ENCODE measurements around the gene EML4. TPM values are rescaled to one million over a fixed set of nuclear protein-coding genes. Genes with fewer than 3 reads are reported as not detected.
"Not testable (repeated sequence)": the region's sequence is repeated elsewhere in the genome, so short reads cannot be mapped to it uniquely, and the experiment has no call there.

Gene EML4
- polyA plus RNA-seq, 3 donors: 101 to 127 (median 123) TPM

DNA sequence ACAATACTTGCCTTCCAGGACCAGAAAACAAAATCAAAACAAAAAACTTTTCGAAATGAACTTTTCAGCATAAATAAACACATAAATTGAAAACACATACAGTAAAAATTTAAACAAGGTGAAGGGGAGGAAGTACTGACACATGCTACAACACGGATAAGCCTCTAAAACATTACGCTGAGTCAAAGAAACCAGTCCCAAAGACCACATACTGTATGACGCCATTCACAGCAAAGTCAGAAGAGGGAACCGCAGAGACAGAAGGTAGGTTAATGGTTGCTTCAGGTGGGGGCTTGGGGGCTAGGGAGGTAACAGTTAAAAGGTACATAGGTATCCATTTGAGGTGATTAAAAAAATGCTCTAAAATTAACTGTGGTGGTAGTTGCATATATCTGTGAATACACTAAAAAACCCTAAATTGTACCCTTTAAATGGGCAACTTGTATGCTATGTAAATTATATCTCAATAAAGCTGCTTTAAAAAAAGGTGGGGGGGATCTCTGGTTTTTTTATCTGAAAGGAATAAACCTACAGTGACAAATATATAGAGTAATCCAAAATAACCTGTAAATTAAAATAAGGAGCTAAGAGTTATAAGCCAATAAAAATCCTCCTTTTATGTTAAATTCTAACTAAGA lies 184.8 kb downstream of the EML4 start:
- no peak for DNase-seq (ENCODE audit: extremely low read depth in 1 of 11, low read depth in 9 of 11, low spot score in 4 of 11)

DNA sequence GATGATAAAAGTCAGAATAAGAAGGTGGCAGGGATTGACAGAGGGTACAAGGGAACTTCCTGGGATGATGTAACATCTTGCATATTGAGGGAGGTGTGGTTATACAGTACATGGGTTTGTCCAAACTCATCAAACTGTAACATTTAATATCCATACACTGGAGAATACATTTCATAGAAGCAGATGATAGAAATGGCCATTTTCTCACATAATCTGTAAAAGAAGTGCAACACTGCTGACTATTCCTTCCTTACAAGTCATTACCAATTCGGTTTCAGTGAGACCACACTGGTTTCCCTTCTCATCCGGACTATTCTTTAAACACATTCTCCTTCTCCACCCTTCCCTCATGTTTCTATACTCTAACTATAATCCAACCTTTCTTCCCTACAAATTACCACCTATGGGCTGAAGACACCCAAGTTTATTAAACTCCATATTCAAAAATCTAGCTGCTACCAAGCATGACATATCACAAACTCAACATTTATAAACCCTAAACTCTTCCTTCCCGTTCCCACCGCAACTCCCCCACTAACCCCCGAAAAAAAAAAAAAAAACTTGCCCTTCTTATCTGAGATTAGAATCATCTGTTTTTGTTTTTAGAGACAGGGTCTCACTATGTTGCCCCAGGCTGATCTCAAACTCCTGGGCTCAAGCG lies 190.3 kb downstream of the EML4 start:
- DNase-seq (ENCODE audit: extremely low read depth in 1 of 11, low read depth in 9 of 11, low spot score in 4 of 11): no peak

DNA sequence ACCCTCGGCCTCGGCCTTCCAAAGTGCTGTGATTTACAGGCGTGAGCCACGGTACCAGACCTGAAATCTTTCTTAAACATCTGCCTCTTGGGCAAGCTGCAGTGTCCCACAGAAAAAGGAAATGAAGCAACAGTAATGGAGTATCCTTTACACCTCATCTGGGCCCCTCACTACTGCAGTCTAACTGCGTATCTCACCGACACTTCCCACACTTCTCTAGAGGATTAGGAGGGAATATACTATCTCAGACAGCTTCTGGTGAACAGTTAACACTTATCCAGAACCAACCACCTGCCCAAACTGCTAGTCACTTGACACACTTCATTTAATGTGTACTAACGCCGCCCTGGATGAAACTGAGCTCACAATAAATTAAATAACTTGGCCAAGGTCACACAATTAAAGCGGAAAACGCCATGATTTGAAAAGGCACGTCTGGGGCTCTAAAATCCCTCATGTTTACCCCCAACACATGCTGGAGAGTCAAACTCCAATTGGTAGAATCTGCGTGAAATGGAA lies 190.9 kb downstream of the EML4 start:
- DNase-seq (ENCODE audit: extremely low read depth in 1 of 11, low read depth in 9 of 11, low spot score in 4 of 11): peak in 1 of 11 donors; percentile 25

DNA sequence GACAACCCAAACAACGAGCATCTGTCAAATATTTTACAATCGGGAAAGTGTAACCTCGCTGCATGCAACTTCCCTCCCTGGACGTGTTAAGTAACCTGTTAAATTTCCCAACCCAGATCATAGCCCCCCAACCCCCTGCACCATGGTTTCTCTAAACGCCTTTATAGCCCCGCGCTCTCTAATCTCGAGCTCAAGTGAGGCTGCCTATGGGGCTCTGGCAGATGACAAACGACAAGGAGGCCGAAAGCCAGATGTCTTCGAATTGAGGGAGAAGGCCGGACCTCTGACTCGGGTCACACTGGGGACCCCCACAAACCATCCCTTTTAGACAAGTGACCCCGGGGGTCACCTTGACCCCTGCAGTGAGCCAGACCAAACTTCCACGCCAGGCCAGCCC lies 191.3 kb downstream of the EML4 start:
- DNase-seq (ENCODE audit: extremely low read depth in 1 of 11, low read depth in 9 of 11, low spot score in 4 of 11): no peak

DNA sequence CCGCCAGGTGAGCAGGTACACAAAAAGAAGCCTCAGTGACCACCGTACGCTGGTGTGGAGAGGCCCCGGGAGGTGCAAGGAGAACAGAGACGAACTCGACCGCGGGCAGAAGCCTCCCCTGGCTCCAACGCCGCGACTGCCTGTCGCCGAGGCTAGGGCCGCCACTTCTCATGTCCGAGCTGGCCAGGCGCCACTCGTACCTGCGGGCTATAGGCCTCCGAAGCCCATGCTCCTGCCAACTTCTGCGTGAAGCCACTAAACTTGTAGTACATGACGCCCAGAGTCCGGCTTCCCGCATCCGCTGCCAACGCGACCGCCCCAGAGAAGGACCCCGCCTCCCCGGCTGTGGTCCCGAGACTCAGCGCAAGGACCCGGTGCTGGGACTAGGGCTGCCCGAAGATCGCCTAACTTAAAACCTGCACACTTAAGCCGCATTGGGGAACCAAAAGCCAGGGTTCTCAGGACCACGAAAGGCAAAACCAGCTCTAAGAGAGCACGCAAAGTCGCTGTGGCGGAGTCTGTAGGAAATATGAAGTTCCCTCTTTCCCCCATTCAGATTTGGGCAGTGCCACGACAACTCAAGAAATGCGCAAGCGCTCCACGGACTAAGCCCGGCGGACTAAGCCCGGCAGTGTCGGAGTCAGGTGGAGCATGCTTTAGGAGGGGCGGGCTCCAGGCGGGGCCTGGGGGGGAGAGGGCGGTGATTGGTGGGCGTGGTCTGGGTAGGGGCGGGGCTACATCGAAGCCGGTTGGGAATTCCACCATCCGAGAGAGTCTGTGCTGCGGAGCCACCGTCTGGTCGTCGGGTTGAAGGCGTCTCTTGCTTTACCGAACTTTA lies 192.0 kb downstream of the EML4 start, which contains the start of gene COX7A2L:
TSS of gene COX7A2L (minus strand) at position 328 of the 838 bp plus-strand sequence. CDS start at position 272, 56 bp downstream.
- peak; percentile 90 to 97 (median 95) for DNase-seq (ENCODE audit: extremely low read depth in 1 of 11, low read depth in 9 of 11, low spot score in 4 of 11)

DNA sequence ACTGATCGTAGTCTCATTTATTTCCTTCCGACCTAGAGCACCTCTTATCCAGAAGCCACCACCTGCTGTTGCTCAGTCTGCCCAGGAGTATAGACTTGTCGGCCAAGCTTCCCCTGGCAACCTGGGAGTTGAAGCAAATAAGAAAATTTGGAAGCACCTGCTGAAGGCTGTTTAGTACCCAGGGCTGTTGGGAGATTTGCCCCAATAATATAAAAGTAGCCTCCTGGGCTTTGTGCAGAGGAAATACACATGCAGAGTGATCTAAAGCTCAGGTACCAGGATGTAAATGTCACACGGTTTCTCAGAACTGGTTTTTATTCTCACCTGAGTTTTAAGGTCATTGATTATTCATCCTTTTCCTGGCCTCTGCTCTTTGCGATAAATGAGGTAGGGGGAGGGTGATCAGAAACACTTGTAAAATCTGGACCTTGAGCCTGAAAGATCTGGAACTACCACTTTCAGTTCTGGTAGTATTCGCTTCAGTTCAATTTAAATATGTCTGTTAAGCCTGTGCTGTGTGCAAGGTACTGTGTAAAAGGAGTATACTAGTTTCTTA lies 192.7 kb downstream of the EML4 start:
- DNase-seq (ENCODE audit: extremely low read depth in 1 of 11, low read depth in 9 of 11, low spot score in 4 of 11): no peak

DNA sequence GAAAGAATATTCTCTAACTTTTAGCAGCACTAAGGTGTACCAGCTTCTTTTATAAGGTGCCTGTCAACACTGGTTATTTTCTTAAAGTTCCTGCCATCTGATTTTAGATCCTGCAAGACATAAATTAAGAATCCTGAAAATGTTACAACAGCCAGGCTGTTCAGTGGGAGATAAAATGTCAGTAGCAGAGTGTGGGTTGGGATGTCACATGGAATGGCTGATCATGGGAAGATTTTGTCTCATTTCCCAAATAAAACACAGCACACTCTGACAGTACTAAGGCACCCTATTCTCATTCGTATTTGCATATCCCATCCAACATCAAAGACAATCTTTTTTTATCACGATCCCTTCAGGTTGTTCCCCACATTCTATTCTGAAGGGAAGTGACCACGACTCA lies 194.3 kb downstream of the EML4 start:
- DNase-seq (ENCODE audit: extremely low read depth in 1 of 11, low read depth in 9 of 11, low spot score in 4 of 11): no peak

DNA sequence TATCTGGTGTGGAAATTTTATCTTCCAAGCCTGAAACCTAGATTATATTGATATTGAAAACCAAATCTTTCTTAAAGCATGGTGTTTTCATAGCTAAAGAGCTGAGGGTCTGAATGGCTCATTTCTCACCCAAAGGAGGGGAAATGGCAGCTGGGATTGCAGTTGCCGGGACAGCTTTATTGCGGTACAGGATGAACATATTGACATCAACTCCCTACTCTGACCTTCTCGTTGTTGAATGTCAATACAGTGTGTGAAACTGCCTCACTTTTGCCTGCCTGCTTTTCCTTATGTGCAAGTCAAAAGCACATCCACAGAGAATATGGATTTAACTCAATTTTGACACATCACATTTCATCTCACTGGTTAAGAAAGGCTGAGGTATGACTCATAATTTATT lies 195.5 kb downstream of the EML4 start:
- DNase-seq (ENCODE audit: extremely low read depth in 1 of 11, low read depth in 9 of 11, low spot score in 4 of 11): no peak

DNA sequence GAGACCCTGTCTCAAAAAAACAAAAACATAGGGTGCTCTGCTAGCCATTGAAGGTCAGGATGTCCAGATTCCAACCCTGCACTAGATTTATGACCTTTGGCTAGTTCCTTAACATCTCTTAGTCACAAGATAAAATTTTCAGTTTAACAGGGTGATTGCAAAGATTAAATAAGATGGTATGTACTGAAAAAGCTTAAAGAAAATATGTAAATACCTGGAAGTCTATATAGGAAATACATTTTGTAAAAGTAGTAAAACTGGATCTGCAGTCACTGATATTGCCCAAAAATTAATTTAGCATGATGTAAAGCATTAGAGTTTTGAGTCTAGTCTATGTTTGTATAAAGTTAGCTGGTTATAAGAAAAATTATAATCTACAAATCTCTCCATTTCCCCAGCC lies 197.3 kb downstream of the EML4 start:
- DNase-seq (ENCODE audit: extremely low read depth in 1 of 11, low read depth in 9 of 11, low spot score in 4 of 11): no peak

DNA sequence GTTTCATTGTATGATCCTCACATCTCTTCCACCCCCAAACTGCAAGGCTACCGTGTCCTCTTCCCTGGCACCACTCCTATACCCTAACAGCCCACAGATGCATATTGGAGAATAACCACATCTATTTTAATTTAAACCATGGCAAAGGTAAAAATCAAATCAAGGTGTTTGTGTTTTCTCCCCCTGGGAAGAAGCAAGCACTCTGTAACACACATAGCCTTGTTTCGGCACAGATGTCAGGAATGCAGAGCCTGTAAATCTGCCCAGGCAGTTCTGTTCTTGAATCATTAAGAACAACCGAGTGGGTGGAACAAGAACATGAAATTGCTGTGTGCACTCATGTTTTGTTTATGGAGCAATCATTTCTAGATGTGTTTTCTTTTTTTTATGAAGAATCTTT lies 198.7 kb downstream of the EML4 start:
- DNase-seq (ENCODE audit: extremely low read depth in 1 of 11, low read depth in 9 of 11, low spot score in 4 of 11): peak in 2 of 11 donors; percentile 60 to 71

DNA sequence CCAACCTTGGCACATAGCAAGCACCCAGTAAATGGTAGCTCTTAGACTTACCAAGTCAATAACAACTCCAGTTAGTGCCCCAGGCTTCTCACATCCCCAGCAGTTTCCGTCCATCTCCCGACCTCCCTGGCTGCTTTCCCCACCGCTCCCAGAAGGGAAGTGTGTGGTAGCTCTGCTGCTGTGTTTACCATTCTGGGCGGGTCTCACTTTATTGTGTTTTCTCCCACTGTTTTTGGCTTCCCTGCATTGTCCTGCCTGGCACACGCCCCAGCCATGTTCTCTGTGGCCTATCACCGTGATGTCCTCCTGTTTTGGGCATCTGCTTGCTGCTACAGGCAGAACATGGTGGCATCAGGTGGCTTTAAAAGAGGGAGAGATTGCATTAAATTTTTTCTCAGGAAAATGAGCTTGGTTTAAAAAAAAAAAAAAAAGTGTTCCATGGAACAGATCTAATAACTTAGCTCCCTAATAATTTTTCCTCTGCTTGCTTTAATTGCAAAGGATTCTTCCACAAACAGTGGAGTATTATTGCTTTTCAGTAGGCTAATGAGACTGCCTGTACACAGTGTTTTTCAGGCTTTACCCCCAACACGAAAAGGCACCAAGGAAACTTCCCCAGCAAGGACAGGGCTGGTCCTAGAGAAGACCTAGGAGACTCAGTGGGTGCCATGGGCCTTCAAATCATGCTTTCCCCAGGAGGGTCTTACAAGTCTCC lies 199.8 kb downstream of the EML4 start:
- DNase-seq (ENCODE audit: extremely low read depth in 1 of 11, low read depth in 9 of 11, low spot score in 4 of 11): no peak

DNA sequence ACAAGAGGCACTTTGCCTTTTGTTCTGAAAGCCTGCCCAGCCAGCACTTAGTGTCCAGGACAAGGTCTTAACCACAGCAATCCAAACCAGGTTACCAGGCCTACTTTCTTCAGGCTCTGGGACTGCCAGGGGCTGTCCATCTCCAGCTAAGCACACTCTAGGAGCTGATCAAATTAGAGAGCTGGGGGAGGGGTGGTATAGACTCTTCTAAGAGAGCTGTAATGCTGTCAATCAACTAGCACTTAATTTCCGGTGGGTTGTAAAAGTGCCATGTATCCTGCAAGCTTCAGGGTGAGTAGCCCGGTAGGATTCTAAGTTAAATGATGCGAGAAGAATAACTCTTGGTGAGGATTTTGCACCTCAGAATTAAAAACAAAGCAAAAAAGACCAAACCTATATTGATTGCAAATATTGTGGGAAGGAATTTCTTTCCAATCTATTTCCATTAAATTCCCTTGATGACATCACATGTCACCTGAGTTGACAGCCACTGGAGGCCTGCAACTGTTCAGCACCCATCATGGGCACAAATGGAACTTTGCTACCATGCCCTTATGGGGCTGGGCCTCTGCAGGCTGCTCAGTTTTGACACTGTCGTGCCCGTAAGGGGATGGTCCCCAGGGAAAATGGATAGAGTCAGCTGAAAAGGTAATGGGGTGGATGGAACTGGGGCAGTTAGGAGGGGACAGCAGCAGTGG lies 200.5 kb downstream of the EML4 start:
- peak; percentile 67 to 96 (median 88) for DNase-seq (ENCODE audit: extremely low read depth in 1 of 11, low read depth in 9 of 11, low spot score in 4 of 11)

DNA sequence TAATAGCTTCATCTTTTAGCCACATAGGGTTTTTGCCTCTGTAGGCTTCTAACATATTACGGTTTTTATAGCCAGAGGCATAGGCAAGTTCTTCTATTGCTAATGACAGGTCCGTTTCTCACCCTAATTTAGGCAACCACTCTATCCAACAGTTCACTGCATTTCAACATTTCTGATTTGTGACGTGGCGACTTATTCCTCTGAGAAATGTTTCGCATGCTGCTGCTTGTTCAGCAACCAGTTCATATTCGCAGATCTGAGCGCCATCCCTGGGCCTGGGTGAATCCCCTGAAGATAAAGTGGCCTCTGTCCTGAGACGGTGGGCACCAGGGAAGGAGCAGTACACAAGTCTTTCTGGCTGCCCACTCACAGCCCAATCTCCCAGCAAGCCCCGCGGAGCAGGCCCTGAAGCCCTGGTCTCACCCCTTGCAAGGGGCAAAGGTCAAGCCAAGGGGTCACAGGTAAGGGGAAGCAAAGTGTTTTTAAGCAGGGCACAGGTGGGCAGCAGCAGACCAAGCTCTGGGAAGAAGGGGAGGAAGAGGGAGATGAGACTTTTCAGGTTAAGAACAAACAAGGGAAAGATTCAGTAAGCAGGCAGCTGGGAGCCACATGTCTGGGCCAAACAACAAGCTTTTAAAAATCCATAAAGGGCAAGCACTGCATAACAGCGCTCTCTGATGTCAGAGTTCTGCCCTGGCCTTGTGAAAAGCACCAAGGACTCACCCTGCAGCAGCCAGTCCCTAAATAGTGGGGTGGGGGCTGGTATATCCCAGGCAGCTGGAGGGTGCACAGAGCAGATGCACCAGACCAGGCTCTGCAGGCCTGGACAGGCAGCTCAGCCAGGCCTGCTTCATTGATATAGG lies 202.7 kb downstream of the EML4 start:
- DNase-seq (ENCODE audit: extremely low read depth in 1 of 11, low read depth in 9 of 11, low spot score in 4 of 11): no peak

DNA sequence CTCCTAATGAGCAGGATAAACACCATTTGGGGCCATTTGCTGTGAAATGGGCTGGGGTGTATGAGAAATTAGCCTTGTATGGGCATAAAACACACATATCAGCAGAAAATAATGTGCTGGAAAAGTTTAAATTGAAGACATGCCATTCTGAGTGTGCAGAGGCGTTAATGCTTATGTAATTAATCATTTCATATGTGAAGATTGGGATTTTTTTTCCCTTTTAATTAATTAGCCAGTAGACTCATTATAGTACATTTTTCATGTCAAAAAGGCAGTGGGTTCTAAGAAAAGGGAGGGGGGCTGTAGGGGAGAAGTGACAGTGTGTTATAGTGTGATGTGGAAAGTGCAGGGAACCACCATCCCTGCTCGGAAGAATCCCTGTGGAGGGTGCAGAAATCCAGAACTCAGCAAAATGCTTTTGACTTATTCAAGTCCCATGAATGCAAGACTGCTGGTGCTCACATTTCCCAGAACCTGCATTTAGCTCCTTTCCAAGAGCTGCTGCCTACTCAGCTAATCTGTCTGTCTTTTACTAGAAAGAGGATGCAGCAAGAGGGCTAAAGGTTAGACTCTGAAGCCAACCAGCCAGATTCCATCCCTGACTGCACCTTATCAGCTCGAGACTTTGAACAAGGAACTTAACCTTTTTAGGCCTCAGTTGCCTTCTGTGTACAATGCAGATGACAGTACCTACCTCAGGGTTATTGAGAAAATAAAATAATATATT lies 203.5 kb downstream of the EML4 start:
- no peak for DNase-seq (ENCODE audit: extremely low read depth in 1 of 11, low read depth in 9 of 11, low spot score in 4 of 11)

DNA sequence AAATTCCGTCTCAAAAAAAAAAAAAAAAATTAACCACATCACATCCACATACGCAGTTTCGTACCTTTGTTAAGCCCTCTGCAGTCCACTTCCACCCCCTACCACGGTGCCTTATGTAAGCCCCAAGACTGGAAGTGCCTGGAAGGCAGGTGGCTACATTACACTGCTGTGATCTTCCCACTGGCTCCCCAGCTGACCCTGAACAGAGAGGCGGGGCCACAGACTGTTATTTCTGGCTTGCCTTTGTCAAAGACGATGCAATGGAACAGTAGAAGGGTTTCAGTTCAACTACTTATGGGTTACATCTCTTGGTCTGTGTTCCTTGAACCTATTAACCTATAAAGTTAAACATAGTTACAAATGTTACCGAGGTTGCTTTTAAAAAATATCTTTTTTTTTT lies 207.6 kb downstream of the EML4 start:
- no peak for DNase-seq (ENCODE audit: extremely low read depth in 1 of 11, low read depth in 9 of 11, low spot score in 4 of 11)

DNA sequence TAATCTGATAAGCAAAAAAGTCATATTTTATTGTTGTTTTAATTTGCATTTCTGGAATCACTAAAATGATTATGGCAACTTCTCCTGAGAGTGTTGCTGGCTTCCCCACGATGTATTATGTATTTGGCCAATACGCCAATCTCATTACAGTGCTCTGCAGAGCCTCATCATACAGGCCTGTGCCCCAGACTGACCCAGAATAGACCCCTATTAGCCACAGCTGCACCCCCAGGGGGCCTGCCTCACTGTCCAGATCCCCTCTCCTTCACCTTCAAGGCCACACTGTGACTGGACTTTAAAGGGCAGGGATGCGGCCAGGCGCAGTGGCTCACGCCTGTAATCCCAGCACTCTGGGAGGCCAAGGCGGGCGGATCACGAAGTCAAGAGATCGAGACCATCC lies 209.3 kb downstream of the EML4 start:
- no peak for DNase-seq (ENCODE audit: extremely low read depth in 1 of 11, low read depth in 9 of 11, low spot score in 4 of 11)

DNA sequence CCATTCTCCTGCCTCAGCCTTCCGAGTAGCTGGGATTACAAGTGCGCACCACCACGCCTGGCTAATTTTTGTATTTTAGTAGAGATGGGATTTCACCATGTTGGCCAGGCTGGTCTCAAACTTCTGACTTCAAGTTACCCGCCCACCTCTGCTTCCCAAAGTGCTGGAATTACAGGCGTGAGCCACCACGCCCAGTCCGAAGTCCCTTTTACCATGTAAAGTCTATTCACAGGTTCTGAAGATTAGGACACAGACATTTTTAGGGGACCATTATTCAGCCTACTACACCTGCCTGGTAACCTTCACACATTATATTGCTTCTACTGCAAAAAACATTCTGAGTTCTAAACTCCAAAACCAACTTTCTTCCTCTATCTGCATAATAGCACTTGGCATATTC lies 210.9 kb downstream of the EML4 start:
- not testable (repeated sequence) for DNase-seq (ENCODE audit: extremely low read depth in 1 of 11, low read depth in 9 of 11, low spot score in 4 of 11)

All from renal cortex interstitium (tissue), 11 donors.